T-cell (primary cell): ENCODE measurements around the gene VILL. TPM values are rescaled to one million over a fixed set of nuclear protein-coding genes. Genes with fewer than 3 reads are reported as not detected.
A peak's percentile ranks its signal among the peaks of the same experiment; 100 is the strongest.

Experiments used
- ATAC-seq, 4 experiments: fragments of 200-7000 bp in 3 of 4; fragments of 150-1000 bp in 1 of 4; cut with Tn5 transposase; replicated peaks in 1 of 4; 1 replicate in 3 of 4; 2 replicates in 1 of 4; pipeline ENCODE4 v1.10.0; 2021; ENCODE audit warnings: moderate library complexity in 3 of 4, mild to moderate bottlenecking in 2 of 4, moderate number of reproducible peaks in 1 of 4
- CTCF ChIA-PET, 2 donors: fragments of 300-600 bp; sonication (Branson Sonifier 250); formaldehyde crosslinking; loops; one replicate each; lab custom pipeline; 2022; ENCODE audit warnings: antibody characterized with exemption in 2 of 2; lab: Charles Lee
- POLR2A ChIA-PET, 2 donors: fragments of 300-600 bp; sonication (Branson Sonifier 250); formaldehyde crosslinking; loops; one replicate each; lab custom pipeline; 2022; ENCODE audit warnings: antibody characterized with exemption in 2 of 2; lab: Charles Lee
- DNase-seq, 35 experiments: peaks; one replicate each; pipeline versions ENCODE4 v3.0.0 to v3.0.0-alpha.2; 2013 to 2023
- H3K27ac ChIP-seq: one replicate; pipeline ENCODE4 v1.5.1; 2013; ENCODE audit warnings: low read length
- H3K27me3 ChIP-seq, 2 experiments: replicated peaks in 1 of 2; 1 replicate in 1 of 2; 2 replicates in 1 of 2; pipeline versions ENCODE4 v1.6.1 to v1.7.0; 2013; ENCODE audit warnings: low read length in 1 of 2, mixed read lengths in 1 of 2; ENCODE audit not compliant: control insufficient read depth in 2 of 2, insufficient read depth in 2 of 2; ENCODE audit errors: extremely low read depth in 1 of 2
- H3K36me3 ChIP-seq, 2 donors: 1 replicate in 1 of 2; 2 replicates in 1 of 2; pipeline versions ENCODE4 v1.6.1 to v1.7.0; 2013; ENCODE audit warnings: low read length in 1 of 2; ENCODE audit not compliant: control insufficient read depth in 2 of 2, insufficient read depth in 1 of 2; ENCODE audit errors: extremely low read depth in 1 of 2
- H3K4me1 ChIP-seq, 2 experiments: 1 replicate in 1 of 2; 2 replicates in 1 of 2; pipeline versions ENCODE4 v1.6.1 to v1.7.0; 2013; ENCODE audit warnings: low read length in 2 of 2, mixed read lengths in 1 of 2; ENCODE audit not compliant: insufficient read depth in 2 of 2, control insufficient read depth in 1 of 2; ENCODE audit errors: extremely low read depth in 1 of 2
- H3K4me3 ChIP-seq, 2 donors: 1 replicate in 1 of 2; 2 replicates in 1 of 2; pipeline versions ENCODE4 v1.5.1 to v1.7.0; 2013; ENCODE audit warnings: mild to moderate bottlenecking in 2 of 2, low read length in 1 of 2, moderate library complexity in 1 of 2; ENCODE audit not compliant: control insufficient read depth in 1 of 2; ENCODE audit errors: extremely low read depth in 1 of 2
- H3K9me3 ChIP-seq: 2 replicates; pipeline ENCODE4 v1.7.0; 2013
- H3K27ac Mint-ChIP-seq, 2 donors: one replicate each; pipeline ENCODE4 v1.8.0; 2020 to 2021; ENCODE audit warnings: mild to moderate bottlenecking in 2 of 2, mixed read lengths in 2 of 2
- H3K27me3 Mint-ChIP-seq, 2 donors: one replicate each; pipeline ENCODE4 v1.8.0; 2021 to 2022; ENCODE audit warnings: mixed read lengths in 2 of 2
- H3K36me3 Mint-ChIP-seq: one replicate; pipeline ENCODE4 v1.8.0; 2021; ENCODE audit warnings: mixed read lengths
- H3K4me1 Mint-ChIP-seq, 3 donors: one replicate each; pipeline ENCODE4 v1.8.0; 2020 to 2022; ENCODE audit warnings: mixed read lengths in 3 of 3, mild to moderate bottlenecking in 1 of 3
- H3K4me3 Mint-ChIP-seq, 3 donors: one replicate each; pipeline ENCODE4 v1.8.0; 2020 to 2022; ENCODE audit warnings: mild to moderate bottlenecking in 3 of 3, mixed read lengths in 3 of 3, moderate library complexity in 3 of 3
- H3K9me3 Mint-ChIP-seq, 3 donors: one replicate each; pipeline ENCODE4 v1.8.0; 2020 to 2022; ENCODE audit warnings: mixed read lengths in 3 of 3
- WGBS: methylation state at CpG from one replicate; pipeline ENCODE4 v1.1.5; 2013; ENCODE audit warnings: missing lambda C conversion rate; ENCODE audit not compliant: insufficient coverage; 5-methylcytosine and 5-hydroxymethylcytosine counted together
- total RNA-seq, 35 experiments: library from RNA in 6 of 35; stranded (reverse) in 6 of 35; fragments of 120-200 nt in 1 of 35; gene quantifications; one replicate each; pipeline versions ENCODE4 v1.2.1 to v1.2.4 and lab custom pipeline; 2013 to 2026

Gene VILL
- total RNA-seq, 5 donors from 2014 or later (not counting 1 experiment from before 2014, with no cell fraction given) = 26.6 to 44.6 (median 42.1) TPM

GRCh38 chr3:38015984-38016383 lies 25.4 kb downstream of the VILL start:
- Histone ChIP-seq H3K4me3 (no peak overlapping the region), H3K36me3 (peaks cover 0 to 56% of the 10 kb centered on the region in 2 donors), H3K4me1 (peaks cover 0 to under 1% of the 10 kb centered on the region in 2 experiments), H3K27ac (no peak overlapping the region), H3K9me3 (no peaks in the 10 kb centered on the region), H3K27me3 (peaks cover 0 to 3% of the 10 kb centered on the region in 2 experiments)
- DNase-seq = no peak
- peaks cover 63% of the 10 kb centered on the region for H3K36me3 Mint-ChIP-seq
- ATAC-seq = no peak
- POLR2A ChIA-PET = no interaction called here
- no peak overlapping the region for H3K4me3 Mint-ChIP-seq
- CTCF ChIA-PET = no interaction called here
- H3K27me3 Mint-ChIP-seq = no peaks in the 10 kb centered on the region
- H3K9me3 Mint-ChIP-seq = no peaks in the 10 kb centered on the region
- peaks cover 0 to 2% (median 2%) of the 10 kb centered on the region in 3 donors for H3K4me1 Mint-ChIP-seq
- no peak overlapping the region for H3K27ac Mint-ChIP-seq
- WGBS = no CpG with 5 or more reads among the region's 3 CpGs

GRCh38 chr3:38016410-38016809 lies 25.8 kb downstream of the VILL start:
- Histone ChIP-seq H3K36me3 (peaks cover 0 to 54% of the 10 kb centered on the region in 2 donors), H3K27me3 (peaks cover 0 to 3% of the 10 kb centered on the region in 2 experiments), H3K4me1 (peaks cover 0 to 2% of the 10 kb centered on the region in 2 experiments), H3K9me3 (no peaks in the 10 kb centered on the region), H3K27ac (no peak overlapping the region), H3K4me3 (no peak overlapping the region)
- DNase-seq (no peak), ATAC-seq (no peak)
- Mint-ChIP-seq H3K27me3 (no peaks in the 10 kb centered on the region), H3K27ac (peak overlapping the region in 1 of 2 donors; percentile 6), H3K9me3 (no peaks in the 10 kb centered on the region), H3K36me3 (peaks cover 62% of the 10 kb centered on the region), H3K4me1 (peaks cover 0 to 7% (median 6%) of the 10 kb centered on the region in 3 donors), H3K4me3 (no peak overlapping the region)
- ChIA-PET POLR2A (no interaction called here), CTCF (no interaction called here)
- WGBS = over 99% methylated on average over 12 of the region's 13 CpGs

GRCh38 chr3:38016847-38017444 lies 26.4 kb downstream of the VILL start:
- ATAC-seq = no peak
- 100% methylated on average over 3 of the region's 6 CpGs for WGBS
- CTCF ChIA-PET = no interaction called here

GRCh38 chr3:38017445-38018295 lies 27.1 kb downstream of the VILL start:
- Mint-ChIP-seq H3K9me3 (no peaks in the 10 kb centered on the region), H3K27me3 (no peaks in the 10 kb centered on the region), H3K4me3 (no peak overlapping the region), H3K4me1 (peaks cover 8 to 19% (median 18%) of the 10 kb centered on the region in 3 donors), H3K27ac (peak overlapping the region in 1 of 2 donors; percentile 48), H3K36me3 (peaks cover 60% of the 10 kb centered on the region)
- ChIA-PET POLR2A (no interaction called here), CTCF (interaction anchor here in 1 of 2 donors (0.6 kb wide), 1 partner anchor 37 kb away, joined by 3 read pairs; no protein-coding TSS in a partner anchor)
- ATAC-seq (no peak), DNase-seq (no peak)
- no peak overlapping the region for H3K27ac ChIP-seq
- H3K36me3 ChIP-seq = peaks cover 0 to 54% of the 10 kb centered on the region in 2 donors
- peaks cover 0 to 3% of the 10 kb centered on the region in 2 experiments for H3K27me3 ChIP-seq
- no peak overlapping the region for H3K4me3 ChIP-seq
- H3K4me1 ChIP-seq = peaks cover 0 to 14% of the 10 kb centered on the region in 2 experiments
- 86% methylated on average over 6 of the region's 9 CpGs for WGBS
- no peaks in the 10 kb centered on the region for H3K9me3 ChIP-seq

More at GRCh38 chr3:38016847-38017444, 26.4 kb downstream of the VILL start:
- H3K27me3 Mint-ChIP-seq = no peaks in the 10 kb centered on the region
- POLR2A ChIA-PET = no interaction called here
- Histone ChIP-seq H3K9me3 (no peaks in the 10 kb centered on the region), H3K27me3 (peaks cover 0 to 3% of the 10 kb centered on the region in 2 experiments), H3K36me3 (peaks cover 0 to 54% of the 10 kb centered on the region in 2 donors), H3K4me3 (no peak overlapping the region), H3K27ac (no peak overlapping the region), H3K4me1 (peaks cover 0 to 6% of the 10 kb centered on the region in 2 experiments)
- peak overlapping the region in 1 of 2 donors; percentile 6 for H3K27ac Mint-ChIP-seq
- peaks cover 60% of the 10 kb centered on the region for H3K36me3 Mint-ChIP-seq
- H3K4me3 Mint-ChIP-seq = no peak overlapping the region
- H3K4me1 Mint-ChIP-seq = peaks cover 5 to 12% (median 11%) of the 10 kb centered on the region in 3 donors
- H3K9me3 Mint-ChIP-seq = no peaks in the 10 kb centered on the region
- DNase-seq = no peak

GRCh38 chr3:38018296-38019266 lies 28.0 kb downstream of the VILL start:
- Histone ChIP-seq H3K4me3 (no peak overlapping the region), H3K4me1 (peaks cover 3 to 21% of the 10 kb centered on the region in 2 experiments), H3K36me3 (peaks cover 0 to 54% of the 10 kb centered on the region in 2 donors), H3K9me3 (no peaks in the 10 kb centered on the region), H3K27me3 (peaks cover 0 to 3% of the 10 kb centered on the region in 2 experiments), H3K27ac (no peak overlapping the region)
- peaks cover 60% of the 10 kb centered on the region for H3K36me3 Mint-ChIP-seq
- H3K4me1 Mint-ChIP-seq = peaks cover 16 to 26% (median 24%) of the 10 kb centered on the region in 3 donors
- ChIA-PET POLR2A (no interaction called here), CTCF (no interaction called here)
- DNase-seq (no peak), ATAC-seq (no peak)
- no peaks in the 10 kb centered on the region for H3K9me3 Mint-ChIP-seq
- no peaks in the 10 kb centered on the region for H3K27me3 Mint-ChIP-seq
- H3K27ac Mint-ChIP-seq = peak overlapping the region in 1 of 2 donors; percentile 16
- 90% methylated on average over 11 of the region's 13 CpGs for WGBS
- no peak overlapping the region for H3K4me3 Mint-ChIP-seq
